ENCODE measurements around the gene LRRC7. TPM values are rescaled to one million over a fixed set of nuclear protein-coding genes. Genes with fewer than 3 reads are reported as not detected.

LRRC7 gene
- total and polyA plus RNA-seq, 2 experiments from 2014 or later, result 1.2 TPM; not detected in 1

- H3F3A ChIP-seq (replicated peaks; ENCODE audit: low read depth), result no peaks in the 10 kb centered on the region
- no peaks in the 10 kb centered on the region for H3K4me1 ChIP-seq (ENCODE audit: insufficient read depth)
- H3K9me3 Mint-ChIP-seq, result no peaks in the 10 kb centered on the region
- no peak overlapping the region for H3K4me2 ChIP-seq
- peak overlapping the region; percentile 20; the same call in 1 of the 2 replicates for H2AFZ ChIP-seq
- H3K4me1 Mint-ChIP-seq, result no peaks in the 10 kb centered on the region
- no peaks in the 10 kb centered on the region for H3K79me2 ChIP-seq (replicated peaks; ENCODE audit: insufficient read depth)
- no peaks in the 10 kb centered on the region for H3K27me3 ChIP-seq (ENCODE audit: insufficient read depth)
- ATAC-seq, result no peak
- H3K27ac Mint-ChIP-seq, result no peak overlapping the region
- no peak overlapping the region for H3K27ac ChIP-seq (ENCODE audit: low read depth)
- no peaks in the 10 kb centered on the region for H3K36me3 Mint-ChIP-seq (ENCODE audit: low read depth)
- peaks cover 2% of the 10 kb centered on the region for H3K27me3 Mint-ChIP-seq (ENCODE audit: insufficient read depth, low read depth, poor library complexity)
- no peaks in the 10 kb centered on the region for H3K9me2 ChIP-seq (ENCODE audit: insufficient read depth)
- H4K20me1 ChIP-seq (replicated peaks; ENCODE audit: insufficient read depth), result no peaks in the 10 kb centered on the region
- H3K36me3 ChIP-seq (ENCODE audit: insufficient read depth), result no peaks in the 10 kb centered on the region
- no peak overlapping the region for H3K4me3 ChIP-seq
- H3K4me3 Mint-ChIP-seq, result no peak overlapping the region
- TF ChIP-seq ZNF462 (CRISPR knock-in tag; IDR thresholded peaks at IDR 0.05) (no peak), REST (IDR thresholded peaks at IDR 0.05; ENCODE audit: unreplicated experiment) (no peak), NANOG (IDR thresholded peaks at IDR 0.05; ENCODE audit: borderline replicate concordance) (no peak), CTCF (conservative IDR thresholded peaks at IDR 0.05; ENCODE audit: low read depth in 2 of 2) (no peak)
- no peak for DNase-seq (ENCODE audit: low spot score)
Observed at GRCh38 chr1:69587391-69587790, 19.7 kb downstream of the LRRC7 start.
